ENCODE data around the gene KLHL12. TPM values are rescaled to one million over a fixed set of nuclear protein-coding genes. Genes with fewer than 3 reads are reported as not detected.

The KLHL12 gene
- total RNA-seq, 1 experiment from 2014 or later = 33.8 TPM

GRCh38 chr1:202858789-202859414 is 68.1 kb downstream of the KLHL12 start (continued):
- TF ChIP-seq REST (IDR thresholded peaks at IDR 0.05; ENCODE audit: low read depth) = no peak

- Histone ChIP-seq H3K4me1 (ENCODE audit: control insufficient read depth in 1 of 2, insufficient read depth in 2 of 2, low read length in 2 of 2) (peaks cover 8 to 14% of the 10 kb centered on the region in 2 experiments; a peak in 3 of 4 replicates), H3K79me2 (ENCODE audit: insufficient read depth, low read length) (no peaks in the 10 kb centered on the region), H3K27me3 (ENCODE audit: insufficient read depth, low read length) (no peaks in the 10 kb centered on the region), H3K9me3 (ENCODE audit: control insufficient read depth in 1 of 2, insufficient read depth in 1 of 2, low read depth in 1 of 2, low read length in 2 of 2) (no peaks in the 10 kb centered on the region), H3K4me3 (replicated peaks in 1 of 2; ENCODE audit: low read depth in 1 of 2, low read length in 2 of 2) (no peak overlapping the region), H3K27ac (ENCODE audit: low read depth, low read length) (no peak overlapping the region), H4K20me1 (ENCODE audit: insufficient read depth) (no peaks in the 10 kb centered on the region), H3K9me2 (ENCODE audit: insufficient read depth) (no peaks in the 10 kb centered on the region), H3K4me2 (ENCODE audit: low read length) (no peak overlapping the region), H2AFZ (ENCODE audit: low read depth, low read length, poor library complexity, severe bottlenecking) (no peak overlapping the region), H3K9ac (ENCODE audit: low read length) (no peak overlapping the region), H3K36me3 (ENCODE audit: control insufficient read depth in 1 of 2, insufficient read depth in 2 of 2, low read length in 2 of 2) (no peaks in the 10 kb centered on the region)
- intact Hi-C loops (cut with micrococcal nuclease) = loop anchor here (5.0 kb wide), 1 partner anchor 529 kb away; no protein-coding TSS in a partner anchor
- no peak for TF ChIP-seq POLR2A (IDR thresholded peaks at IDR 0.05; ENCODE audit: borderline replicate concordance, extremely low read depth, insufficient read depth, insufficient read length)
- no peak for TF ChIP-seq REST (IDR thresholded peaks at IDR 0.05; ENCODE audit: low read depth)
- TF ChIP-seq ELF1 (IDR thresholded peaks at IDR 0.05; ENCODE audit: borderline replicate concordance, low read depth) = no peak
- no peak for TF ChIP-seq YY1 (IDR thresholded peaks at IDR 0.05; ENCODE audit: extremely low read depth, insufficient replicate concordance, low read depth, low read length)
- TF ChIP-seq CTCF (IDR thresholded peaks at IDR 0.05 in 2 of 3, conservative IDR thresholded peaks at IDR 0.05 in 1 of 3; ENCODE audit: borderline replicate concordance in 1 of 3, insufficient read depth in 1 of 3, low read depth in 2 of 3, low read length in 2 of 3) = no peak
- no peak for TF ChIP-seq TCF7L2 (IDR thresholded peaks at IDR 0.05; ENCODE audit: borderline replicate concordance, extremely low read depth, insufficient read depth, insufficient read length)
- no peak for TF ChIP-seq SRF (IDR thresholded peaks at IDR 0.05; ENCODE audit: low read depth)
- no peak for TF ChIP-seq CEBPB (IDR thresholded peaks at IDR 0.05; ENCODE audit: low read depth)
- no peak for TF ChIP-seq POLR2AphosphoS5 (IDR thresholded peaks at IDR 0.05; ENCODE audit: low read depth, low read length)
- DNase-seq (ENCODE audit: low read depth, low spot score) (no peak), ATAC-seq (no peak)
- no TSS peak for BruUV-seq (replicated peaks)
- ChIA-PET RAD21 (ENCODE audit: low non-redundant PET in 1 of 2, low total read pairs in 2 of 2, uncharacterized antibody in 2 of 2, unreplicated experiment in 2 of 2) (no interaction called here), POLR2A (interaction anchor here (1.4 to 1.6 kb wide), 2 partner anchors 22 to 46 kb away, joined by 3 read pairs; no protein-coding TSS in a partner anchor), CTCF (no interaction called here)
Measured at GRCh38 chr1:202858331-202858730, 68.7 kb downstream of the KLHL12 start.
